ENCODE measurements around the gene TUBB.

Gene TUBB

GRCh38 chr6:30719791-30720737 is at the start of gene TUBB:
Gene TUBB (plus strand): TSS chr6:30720352. CDS start chr6:30720507, 155 bp downstream.
- H3K27ac Mint-ChIP-seq = peak within 1 kb of the TSS; percentile 99
- H3K4me1 Mint-ChIP-seq (ENCODE audit: low read depth) = peaks cover 60% of the 10 kb centered on the region

GRCh38 chr6:30670760-30671527 is 49.2 kb upstream of the TUBB start:
- Mint-ChIP-seq H3K27me3 (no peaks in the 10 kb centered on the region), H3K4me1 (ENCODE audit: low read depth) (peaks cover 43% of the 10 kb centered on the region), H3K36me3 (peaks cover 4% of the 10 kb centered on the region), H3K27ac (peak overlapping the region; percentile 71), H3K4me3 (peak overlapping the region; percentile 83), H3K9me3 (ENCODE audit: low read depth) (no peaks in the 10 kb centered on the region)

More at GRCh38 chr6:30719791-30720737, at the start of gene TUBB:
- H3K27me3 Mint-ChIP-seq = no peaks in the 10 kb centered on the region
- H3K36me3 Mint-ChIP-seq = peaks cover 14% of the 10 kb centered on the region
- H3K4me3 Mint-ChIP-seq = peak within 1 kb of the TSS; percentile 99
- H3K9me3 Mint-ChIP-seq (ENCODE audit: low read depth) = no peaks in the 10 kb centered on the region

- no peaks in the 10 kb centered on the region for H3K27me3 Mint-ChIP-seq
- H3K27ac Mint-ChIP-seq = peak within 1 kb of the TSS; percentile 79
- peak within 1 kb of the TSS; percentile 83 for H3K4me3 Mint-ChIP-seq
- peaks cover 7% of the 10 kb centered on the region for H3K36me3 Mint-ChIP-seq
- H3K4me1 Mint-ChIP-seq (ENCODE audit: low read depth) = peaks cover 36% of the 10 kb centered on the region
- no peaks in the 10 kb centered on the region for H3K9me3 Mint-ChIP-seq (ENCODE audit: low read depth)
Observed at GRCh38 chr6:30672445-30673253, 47.5 kb upstream of the TUBB start, which contains the start of gene DHX16. Gene DHX16 (minus strand): TSS chr6:30673006. CDS start chr6:30672841, 165 bp downstream.

- H3K36me3 Mint-ChIP-seq = peaks cover 10% of the 10 kb centered on the region
- H3K4me3 Mint-ChIP-seq = peak overlapping the region; percentile 17
- H3K27me3 Mint-ChIP-seq = no peaks in the 10 kb centered on the region
- H3K4me1 Mint-ChIP-seq (ENCODE audit: low read depth) = peaks cover 33% of the 10 kb centered on the region
- H3K27ac Mint-ChIP-seq = peak overlapping the region; percentile 86
- no peaks in the 10 kb centered on the region for H3K9me3 Mint-ChIP-seq (ENCODE audit: low read depth)
Observed at GRCh38 chr6:30676660-30677285, 43.4 kb upstream of the TUBB start.

- H3K4me1 Mint-ChIP-seq (ENCODE audit: low read depth) = peaks cover 26% of the 10 kb centered on the region
- peak overlapping the region; percentile 93 for H3K4me3 Mint-ChIP-seq
- H3K36me3 Mint-ChIP-seq = peaks cover 18% of the 10 kb centered on the region
- no peaks in the 10 kb centered on the region for H3K27me3 Mint-ChIP-seq
- H3K27ac Mint-ChIP-seq = peak overlapping the region; percentile 87
- no peaks in the 10 kb centered on the region for H3K9me3 Mint-ChIP-seq (ENCODE audit: low read depth)
Observed at GRCh38 chr6:30678964-30679726, 41.0 kb upstream of the TUBB start.

- Mint-ChIP-seq H3K9me3 (ENCODE audit: low read depth) (no peaks in the 10 kb centered on the region), H3K27ac (peak overlapping the region; percentile 86), H3K27me3 (no peaks in the 10 kb centered on the region), H3K36me3 (peaks cover 19% of the 10 kb centered on the region), H3K4me1 (ENCODE audit: low read depth) (peaks cover 26% of the 10 kb centered on the region), H3K4me3 (peak overlapping the region; percentile 93)
Observed at GRCh38 chr6:30679765-30680535, 40.2 kb upstream of the TUBB start.

- no peaks in the 10 kb centered on the region for H3K9me3 Mint-ChIP-seq (ENCODE audit: low read depth)
- peaks cover 19% of the 10 kb centered on the region for H3K36me3 Mint-ChIP-seq
- peaks cover 18% of the 10 kb centered on the region for H3K4me1 Mint-ChIP-seq (ENCODE audit: low read depth)
- H3K27me3 Mint-ChIP-seq = no peaks in the 10 kb centered on the region
- H3K27ac Mint-ChIP-seq = peak overlapping the region; percentile 99
- peak overlapping the region; percentile 93 for H3K4me3 Mint-ChIP-seq
Observed at GRCh38 chr6:30681766-30682142, 38.4 kb upstream of the TUBB start.

GRCh38 chr6:30682143-30683117 is 37.7 kb upstream of the TUBB start:
- peaks cover 19% of the 10 kb centered on the region for H3K36me3 Mint-ChIP-seq

GRCh38 chr6:30683183-30683979 is 36.8 kb upstream of the TUBB start:
- H3K4me3 Mint-ChIP-seq = peak overlapping the region; percentile 93
- peaks cover 19% of the 10 kb centered on the region for H3K36me3 Mint-ChIP-seq
- no peaks in the 10 kb centered on the region for H3K27me3 Mint-ChIP-seq
- H3K4me1 Mint-ChIP-seq (ENCODE audit: low read depth) = peaks cover 27% of the 10 kb centered on the region
- peak overlapping the region; percentile 99 for H3K27ac Mint-ChIP-seq
- no peaks in the 10 kb centered on the region for H3K9me3 Mint-ChIP-seq (ENCODE audit: low read depth)

More at GRCh38 chr6:30682143-30683117, 37.7 kb upstream of the TUBB start:
- Mint-ChIP-seq H3K4me1 (ENCODE audit: low read depth) (peaks cover 18% of the 10 kb centered on the region), H3K27ac (peak overlapping the region; percentile 99), H3K27me3 (no peaks in the 10 kb centered on the region), H3K9me3 (ENCODE audit: low read depth) (no peaks in the 10 kb centered on the region), H3K4me3 (peak overlapping the region; percentile 93)

GRCh38 chr6:30683980-30684338 is 36.2 kb upstream of the TUBB start:
- Mint-ChIP-seq H3K27ac (peak overlapping the region; percentile 99), H3K9me3 (ENCODE audit: low read depth) (no peaks in the 10 kb centered on the region), H3K36me3 (peaks cover 17% of the 10 kb centered on the region), H3K4me3 (peak overlapping the region; percentile 93), H3K4me1 (ENCODE audit: low read depth) (peaks cover 30% of the 10 kb centered on the region), H3K27me3 (no peaks in the 10 kb centered on the region)

- H3K9me3 Mint-ChIP-seq (ENCODE audit: low read depth) = no peaks in the 10 kb centered on the region
- peak overlapping the region; percentile 99 for H3K27ac Mint-ChIP-seq
Observed at GRCh38 chr6:30684386-30685156, 35.6 kb upstream of the TUBB start.

More at GRCh38 chr6:30684386-30685156, 35.6 kb upstream of the TUBB start:
- Mint-ChIP-seq H3K36me3 (peaks cover 15% of the 10 kb centered on the region), H3K27me3 (no peaks in the 10 kb centered on the region), H3K4me1 (ENCODE audit: low read depth) (peaks cover 30% of the 10 kb centered on the region), H3K4me3 (peak overlapping the region; percentile 93)

All from activated naive CD8-positive, alpha-beta T cell (primary cell).